ENCODE data around the gene LTBP1. TPM values are rescaled to one million over a fixed set of nuclear protein-coding genes. Genes with fewer than 3 reads are reported as not detected.
"Not testable (repeated sequence)": the region's sequence is repeated elsewhere in the genome, so short reads cannot be mapped to it uniquely, and the experiment has no call there.

The LTBP1 gene
- total RNA-seq, 1 donor from 2014 or later = 0.15 TPM

GRCh38 chr2:33217406-33217805, 270.7 kb downstream of the LTBP1 start:
- intact Hi-C loops (cut with micrococcal nuclease) = no loop called here

DNA sequence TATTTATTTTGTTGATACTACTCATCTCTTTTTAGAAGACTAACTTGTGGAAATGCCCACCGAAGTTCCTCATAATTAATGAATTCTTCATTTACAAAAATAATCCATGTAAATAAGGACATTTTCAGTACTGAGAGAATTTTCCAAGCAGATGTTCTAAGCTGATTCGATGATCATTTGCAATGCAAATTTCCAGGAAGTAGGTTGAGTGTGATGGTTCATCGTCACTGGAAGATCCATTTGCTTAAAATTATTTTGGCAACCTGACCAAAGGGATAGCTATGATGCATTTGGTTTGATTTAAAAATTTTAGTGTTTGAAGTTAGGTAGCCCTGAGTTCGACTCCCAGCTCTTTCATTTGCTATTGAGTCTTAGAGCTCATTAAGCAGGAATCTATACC, 272.4 kb downstream of the LTBP1 start:
- intact Hi-C loops (cut with micrococcal nuclease) = no loop called here

DNA sequence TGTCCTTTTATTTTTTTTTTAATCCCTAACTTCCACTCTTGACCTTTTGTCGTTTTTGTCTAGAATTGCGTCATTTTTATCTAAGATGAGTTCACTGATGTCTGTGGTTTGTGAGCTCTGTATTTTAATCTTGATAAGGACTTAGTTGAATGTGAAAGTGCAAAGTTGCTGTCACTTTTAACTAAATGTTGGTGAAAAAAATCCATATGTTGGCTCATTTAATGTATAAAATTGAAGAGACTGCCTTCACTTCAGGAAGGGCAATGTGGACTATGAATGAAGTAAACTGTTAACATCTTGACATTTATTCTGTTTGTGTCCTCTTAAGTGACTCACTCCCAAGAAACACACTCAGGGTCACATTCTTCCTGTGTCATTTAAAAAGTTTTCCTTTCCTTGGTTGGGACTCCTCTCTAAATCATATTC, 273.1 kb downstream of the LTBP1 start:
- intact Hi-C loops (cut with micrococcal nuclease) = no loop called here

- intact Hi-C loops (cut with micrococcal nuclease) = no loop called here
Observed at GRCh38 chr2:33220533-33220932, 273.8 kb downstream of the LTBP1 start.

DNA sequence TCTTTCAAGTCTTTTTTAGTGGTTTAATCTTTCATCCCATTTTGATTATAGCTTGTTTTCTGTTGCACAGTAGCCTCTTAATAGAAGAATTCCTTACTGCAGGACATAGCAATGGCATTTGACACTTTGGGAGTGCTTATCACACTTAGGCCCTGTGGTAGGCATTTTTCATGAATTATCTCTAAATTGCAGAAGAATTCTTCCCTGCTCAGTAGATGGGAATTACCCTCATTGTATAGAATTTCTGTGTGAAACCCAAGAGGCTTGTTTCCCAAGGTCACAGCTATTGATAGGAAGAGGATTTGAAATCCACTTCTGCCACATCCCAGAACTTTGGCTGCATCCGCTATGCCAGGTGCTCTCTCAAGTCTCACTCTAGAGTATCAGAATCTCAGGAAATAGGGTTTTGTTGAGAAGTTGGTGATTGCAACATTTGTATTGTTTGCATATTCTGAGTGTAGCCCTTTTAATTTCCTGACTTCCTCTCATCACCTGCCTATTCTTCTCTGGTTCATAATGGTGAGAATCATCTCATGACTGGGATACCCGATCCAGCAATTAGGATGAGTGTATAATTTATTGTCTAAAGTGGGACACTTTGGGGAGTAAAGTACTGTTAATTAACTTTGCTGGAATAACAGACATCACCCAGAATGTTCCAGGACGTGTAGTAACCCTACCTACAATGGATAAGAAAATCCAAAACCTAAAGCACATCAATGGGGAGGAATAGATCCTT, 274.5 kb downstream of the LTBP1 start:
- intact Hi-C loops (cut with micrococcal nuclease) = no loop called here

- intact Hi-C loops (cut with micrococcal nuclease) = no loop called here
Observed at GRCh38 chr2:33222309-33222708, 275.6 kb downstream of the LTBP1 start.

DNA sequence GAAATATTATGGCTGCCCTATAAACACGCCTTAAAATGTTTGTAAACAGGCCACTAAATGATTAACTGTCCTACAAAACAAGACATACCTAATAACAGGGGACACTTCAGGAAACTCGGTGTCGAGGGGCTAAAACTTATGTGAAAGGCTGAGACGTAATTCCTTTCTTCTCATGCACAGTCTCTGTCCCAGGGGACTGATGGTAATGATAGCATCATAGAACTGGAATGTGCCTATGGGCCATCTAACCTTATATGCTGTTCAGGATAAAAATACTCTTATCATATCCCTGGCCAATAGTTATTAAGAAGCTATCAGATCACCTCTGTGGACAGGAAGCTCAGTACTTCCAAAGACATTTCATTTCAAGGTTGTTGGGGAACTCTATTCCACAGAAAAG, 277.1 kb downstream of the LTBP1 start:
- intact Hi-C loops (cut with micrococcal nuclease) = no loop called here

- intact Hi-C loops (cut with micrococcal nuclease) = no loop called here
Observed at GRCh38 chr2:33225350-33225749, 278.6 kb downstream of the LTBP1 start.

GRCh38 chr2:33226546-33226945, 279.8 kb downstream of the LTBP1 start:
- intact Hi-C loops (cut with micrococcal nuclease) = no loop called here

DNA sequence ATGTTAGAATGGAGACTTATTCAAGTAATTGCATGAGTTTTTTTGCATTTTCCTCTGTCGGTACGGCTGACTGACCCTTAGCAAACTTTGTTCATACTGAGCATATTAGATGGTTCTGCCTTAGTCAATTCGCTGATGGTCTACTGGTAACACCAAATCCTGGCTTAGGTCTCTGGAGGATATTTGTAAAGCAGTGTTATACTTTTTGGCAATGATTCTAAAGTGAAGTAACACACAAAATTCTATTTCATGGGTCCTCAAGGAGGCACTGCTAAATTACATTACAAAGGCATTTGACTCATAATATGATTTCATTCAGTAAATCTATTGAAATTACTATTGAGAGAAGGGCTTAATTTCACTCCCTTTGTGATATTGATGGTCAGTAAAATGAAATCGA, 282.9 kb downstream of the LTBP1 start:
- intact Hi-C loops (cut with micrococcal nuclease) = no loop called here

GRCh38 chr2:33230195-33230594, 283.4 kb downstream of the LTBP1 start:
- intact Hi-C loops (cut with micrococcal nuclease) = no loop called here

DNA sequence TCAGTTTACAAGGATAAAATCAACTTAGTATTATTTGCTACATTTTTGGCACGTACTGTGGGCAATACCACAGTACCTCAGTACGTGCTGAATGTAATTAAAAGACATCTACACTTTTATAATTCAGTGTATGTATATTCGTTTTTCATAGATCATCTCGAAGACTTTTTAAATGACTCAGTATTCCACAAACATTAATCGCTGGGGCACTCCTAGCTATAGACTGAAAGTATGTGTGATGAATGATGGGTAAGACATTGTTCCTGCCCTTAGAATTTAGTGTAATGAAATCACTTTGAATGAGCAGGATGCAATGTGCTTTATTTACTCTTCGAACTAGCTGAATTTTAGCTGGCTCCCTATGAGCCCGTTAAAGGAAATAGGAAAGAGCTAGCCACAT, 284.1 kb downstream of the LTBP1 start:
- intact Hi-C loops (cut with micrococcal nuclease) = no loop called here

DNA sequence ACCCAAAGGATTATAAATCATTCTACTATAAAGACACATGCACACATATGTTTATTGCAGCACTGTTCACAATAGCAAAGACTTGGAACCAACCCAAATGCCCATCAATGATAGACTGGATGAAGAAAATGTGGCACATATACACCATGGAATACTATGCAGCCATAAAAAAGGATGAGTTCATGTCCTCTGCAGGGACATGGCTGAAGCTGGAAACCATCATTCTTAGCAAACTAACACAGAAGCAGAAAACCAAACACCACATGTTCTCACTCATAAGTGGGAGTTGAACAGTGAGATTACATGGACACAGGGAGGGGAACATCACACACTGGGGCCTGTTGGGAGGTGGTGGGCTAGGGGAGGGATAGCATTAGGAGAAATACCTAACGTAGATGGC, 288.8 kb downstream of the LTBP1 start:
- intact Hi-C loops (cut with micrococcal nuclease) = not testable (repeated sequence)

GRCh38 chr2:33236482-33237385, 290.0 kb downstream of the LTBP1 start:
- intact Hi-C loops (cut with micrococcal nuclease) = no loop called here

DNA sequence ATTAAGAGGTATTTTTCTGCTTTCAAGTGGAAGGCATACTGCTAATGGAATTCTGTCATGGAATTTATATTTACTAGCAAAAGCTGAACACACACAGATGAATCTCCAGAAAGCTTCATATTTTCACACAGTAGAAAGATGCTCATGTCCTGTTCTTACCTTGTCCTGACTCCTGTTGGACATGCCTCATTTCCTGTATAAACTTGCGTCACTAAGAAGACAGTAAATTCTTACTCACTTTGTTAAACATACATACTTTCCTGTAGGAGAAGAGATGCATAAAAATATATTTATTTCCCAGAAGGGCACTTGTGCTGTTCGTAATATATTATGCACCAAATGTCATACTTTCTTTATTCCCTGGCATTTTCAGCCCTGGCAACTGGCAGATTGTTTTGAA, 291.4 kb downstream of the LTBP1 start:
- intact Hi-C loops (cut with micrococcal nuclease) = no loop called here

- intact Hi-C loops (cut with micrococcal nuclease) = no loop called here
Observed at GRCh38 chr2:33240178-33240577, 293.4 kb downstream of the LTBP1 start.

GRCh38 chr2:33241072-33241471, 294.3 kb downstream of the LTBP1 start:
- intact Hi-C loops (cut with micrococcal nuclease) = no loop called here

- intact Hi-C loops (cut with micrococcal nuclease) = no loop called here
Observed at GRCh38 chr2:33241581-33241980, 294.8 kb downstream of the LTBP1 start.

DNA sequence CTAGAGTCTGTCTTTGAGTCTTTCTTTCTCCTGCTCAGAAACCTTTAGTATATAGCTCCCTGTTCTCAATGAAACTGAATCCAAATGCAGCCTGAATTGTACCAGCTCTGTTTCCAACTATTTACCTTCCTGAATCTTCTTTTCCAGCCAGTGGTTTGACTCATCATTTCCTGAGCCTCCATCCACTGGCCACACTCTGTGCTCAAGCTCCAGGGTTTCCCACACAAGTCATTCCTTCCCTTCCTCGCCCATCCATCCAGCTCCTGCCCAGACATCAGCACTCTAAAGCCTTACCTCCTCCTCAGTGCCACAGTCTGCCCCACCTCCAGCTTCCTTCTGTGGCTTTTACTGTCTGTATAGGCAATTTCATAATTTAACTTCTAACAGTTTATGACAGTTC, 296.1 kb downstream of the LTBP1 start:
- intact Hi-C loops (cut with micrococcal nuclease) = no loop called here

DNA sequence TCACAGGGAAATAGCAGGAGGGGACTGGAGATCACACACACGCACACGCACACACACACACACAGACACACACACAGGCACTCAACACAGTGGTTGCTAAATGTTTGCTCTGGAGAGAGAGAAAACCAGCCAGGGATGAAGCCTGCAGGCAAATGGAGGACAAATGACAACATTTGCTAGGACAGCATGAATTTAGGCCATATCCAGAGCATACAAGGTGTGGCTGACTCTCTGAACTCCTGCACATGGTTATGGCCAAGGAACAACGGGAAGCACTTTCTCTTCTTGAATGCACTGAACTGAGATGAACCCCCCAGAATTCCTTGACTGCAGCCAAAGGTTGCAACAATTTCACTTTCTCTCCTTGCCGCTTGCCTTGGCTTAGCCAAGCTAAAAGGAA, 299.7 kb downstream of the LTBP1 start:
- intact Hi-C loops (cut with micrococcal nuclease) = no loop called here

DNA sequence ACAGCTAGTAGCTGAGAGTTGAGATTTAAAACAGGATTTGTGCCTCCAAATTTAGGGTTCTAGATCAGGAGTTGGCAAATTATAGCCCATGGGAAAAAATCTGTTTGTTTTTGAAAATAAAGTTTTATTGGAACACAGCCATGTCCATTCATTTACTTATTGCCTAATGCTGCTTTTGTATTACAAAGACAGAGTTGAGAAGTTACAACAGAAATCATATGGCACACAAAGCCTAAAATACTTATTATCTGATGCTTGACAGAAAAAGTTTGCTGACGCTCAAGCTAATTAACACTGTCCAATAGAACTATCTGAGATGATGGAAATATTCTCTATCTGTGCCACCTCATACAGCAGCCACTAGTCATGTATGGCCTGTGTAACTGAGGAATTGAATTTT, 300.6 kb downstream of the LTBP1 start:
- intact Hi-C loops (cut with micrococcal nuclease) = no loop called here

DNA sequence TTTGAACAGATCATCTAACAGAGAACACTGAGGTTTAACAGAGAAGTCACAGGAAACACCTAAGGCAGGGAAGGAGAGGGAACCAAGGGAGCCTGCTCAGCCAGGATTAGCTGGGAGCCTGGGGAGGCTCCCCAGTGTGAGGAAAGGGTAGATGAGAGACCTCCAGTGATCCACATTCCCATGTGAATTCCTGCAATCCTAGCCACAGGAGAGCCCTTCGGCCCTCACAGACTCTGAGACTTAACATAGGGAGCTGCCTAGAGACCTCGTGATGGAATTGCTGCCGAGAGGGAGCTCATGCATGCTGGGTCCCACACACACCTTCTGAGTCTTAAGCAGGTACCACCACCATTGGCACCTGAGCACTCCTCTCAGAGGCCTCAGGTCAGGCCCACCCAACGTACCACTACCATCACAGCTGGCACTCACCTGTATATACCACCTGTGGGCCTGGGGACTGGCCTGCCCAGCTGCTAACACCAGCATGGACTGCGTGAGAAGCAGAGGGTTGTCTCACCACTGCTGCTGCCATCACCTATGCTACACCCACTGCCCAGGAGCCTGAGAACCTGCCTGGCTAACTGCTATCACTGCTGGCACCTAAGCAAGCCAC, 303.8 kb downstream of the LTBP1 start:
- intact Hi-C loops (cut with micrococcal nuclease) = no loop called here
